A549 (cell line): ENCODE data around the gene TBC1D32. TPM values are rescaled to one million over a fixed set of nuclear protein-coding genes. Genes with fewer than 3 reads are reported as not detected.

Source experiments
- ATAC-seq, 2 experiments: fragments of 200-7000 bp in 1 of 2; fragments of >200 bp in 1 of 2; cut with Nextera tagmentation in 1 of 2; cut with Tn5 transposase in 1 of 2; 3 replicates each; pipeline versions ENCODE4 v1.8.0 to v1.9.1; 2018 to 2020; ENCODE audit warnings: mild to moderate bottlenecking in 1 of 2, moderate library complexity in 1 of 2
- CTCF ChIA-PET: fragments of 300-600 bp; sonication (Branson Sonifier 250); formaldehyde crosslinking; extraction: SDS; loops from one replicate; lab custom pipeline; 2021; ENCODE audit warnings: antibody characterized with exemption, inconsistent platforms; lab: Yijun Ruan, JAX
- POLR2A ChIA-PET: fragments of 350-600 bp; formaldehyde crosslinking; extraction: SDS; loops from one replicate; lab custom pipeline; 2021; ENCODE audit warnings: antibody characterized with exemption, inconsistent platforms; lab: Yijun Ruan, JAX
- DNase-seq, 2 experiments: peaks; one replicate each; pipeline versions ENCODE4 v3.0.0 to v3.0.0-alpha.2; 2011 to 2016; ENCODE audit warnings: low read depth in 1 of 2, low spot score in 1 of 2
- FAIRE-seq: peaks from 2 replicates; lab custom pipeline; 2011; peaks lifted over from hg19 to GRCh38; lab: Jason Lieb, UNC
- H3K27ac ChIP-seq, 2 experiments: fragments of >200 bp; sonication (Bioruptor Twin); formaldehyde crosslinking; 3 replicates each; pipeline ENCODE4 v1.5.1; 2016 to 2017
- H3K4me1 ChIP-seq: fragments of >200 bp; sonication (Bioruptor Twin); formaldehyde crosslinking; 3 replicates; pipeline ENCODE4 v1.6.1; 2016
- H3K4me2 ChIP-seq: fragments of >200 bp; sonication (Bioruptor Twin); formaldehyde crosslinking; 3 replicates; pipeline ENCODE4 v1.6.1; 2016
- H3K4me3 ChIP-seq: fragments of >200 bp; sonication (Bioruptor Twin); formaldehyde crosslinking; 3 replicates; pipeline ENCODE4 v1.5.1; 2016
- H3K9me3 ChIP-seq: fragments of >200 bp; sonication (Bioruptor Twin); formaldehyde crosslinking; 3 replicates; pipeline ENCODE4 v1.6.1; 2016
- BCL3 ChIP-seq: fragments of >200 bp; sonication (Bioruptor Twin); formaldehyde crosslinking; IDR thresholded peaks from 3 replicates; pipeline ENCODE4 v1.6.1; 2016
- CBX8 ChIP-seq: fragments of 200-600 bp; sonication (generic); IDR thresholded peaks from 2 replicates; pipeline ENCODE4 v1.6.1; 2016
- CEBPB ChIP-seq, 2 experiments: fragments of >200 bp in 1 of 2; sonication (Bioruptor Twin) in 1 of 2; formaldehyde crosslinking in 1 of 2; IDR thresholded peaks; 2 replicates each; pipeline ENCODE4 v1.6.1; 2012 to 2016
- CHD2 ChIP-seq: fragments of 150-350 bp; IDR thresholded peaks from 2 replicates; pipeline ENCODE4 v1.6.1; 2014; ENCODE audit warnings: low read length; ENCODE audit not compliant: partially characterized antibody
- EHF ChIP-seq: fragments of 250-450 bp; sonication (Bioruptor Pico); IDR thresholded peaks from 2 replicates; pipeline ENCODE4 v1.5.0; 2020; ENCODE audit warnings: mild to moderate bottlenecking
- EHMT2 ChIP-seq: fragments of 200-600 bp; sonication (generic); IDR thresholded peaks from 2 replicates; pipeline ENCODE4 v1.6.1; 2016; ENCODE audit warnings: antibody characterized with exemption, low read depth, mild to moderate bottlenecking, moderate library complexity
- FOSB ChIP-seq: fragments of 250-450 bp; sonication (Bioruptor Pico); IDR thresholded peaks from 2 replicates; pipeline ENCODE4 v1.5.0; 2020; ENCODE audit warnings: mild to moderate bottlenecking, moderate library complexity
- FOSL2 ChIP-seq, 2 experiments: fragments of 450-650 bp in 1 of 2; fragments of >200 bp in 1 of 2; sonication (Bioruptor Twin) in 1 of 2; formaldehyde crosslinking; IDR thresholded peaks; 2 replicates each; pipeline versions ENCODE4 v1.5.0 to v1.6.1; 2016 to 2020; ENCODE audit warnings: mild to moderate bottlenecking in 1 of 2, moderate library complexity in 1 of 2
- FOXS1 ChIP-seq: fragments of 250-450 bp; sonication (Bioruptor Pico); IDR thresholded peaks from 2 replicates; pipeline ENCODE4 v1.5.0; 2020; ENCODE audit warnings: mild to moderate bottlenecking, moderate library complexity
- JUNB ChIP-seq: fragments of >200 bp; sonication (Bioruptor Twin); formaldehyde crosslinking; IDR thresholded peaks from 2 replicates; pipeline ENCODE4 v1.6.1; 2016
- MAFK ChIP-seq: fragments of 450-650 bp; IDR thresholded peaks from 2 replicates; pipeline ENCODE4 v1.6.1; 2014; ENCODE audit not compliant: partially characterized antibody
- MAZ ChIP-seq: fragments of 150-350 bp; IDR thresholded peaks from 2 replicates; pipeline ENCODE4 v1.6.1; 2014; ENCODE audit warnings: antibody characterized with exemption, low read depth, low read length, borderline replicate concordance
- PHF8 ChIP-seq: fragments of 200-600 bp; sonication (generic); IDR thresholded peaks from 2 replicates; pipeline ENCODE4 v1.6.1; 2016; ENCODE audit warnings: low read depth, mild to moderate bottlenecking, antibody characterized with exemption, moderate library complexity, borderline replicate concordance
- RAD21 ChIP-seq, 2 experiments: fragments of >200 bp in 1 of 2; sonication (Bioruptor Twin) in 1 of 2; formaldehyde crosslinking in 1 of 2; IDR thresholded peaks in 1 of 2; conservative IDR thresholded peaks in 1 of 2; 2 replicates in 1 of 2; 3 replicates in 1 of 2; pipeline ENCODE4 v1.6.1; 2012 to 2018; ENCODE audit warnings: inconsistent platforms in 1 of 2
- RARB ChIP-seq: fragments of 250-450 bp; sonication (Bioruptor Pico); IDR thresholded peaks from 2 replicates; pipeline ENCODE4 v1.8.0; 2021; ENCODE audit warnings: mild to moderate bottlenecking, moderate library complexity
- RCOR1 ChIP-seq: fragments of 150-350 bp; IDR thresholded peaks from 2 replicates; pipeline ENCODE4 v1.6.1; 2014; ENCODE audit warnings: antibody characterized with exemption, low read length, low read depth
- RFX5 ChIP-seq: fragments of 450-650 bp; IDR thresholded peaks from 2 replicates; pipeline ENCODE4 v1.7.1; 2014; ENCODE audit warnings: antibody characterized with exemption, mild to moderate bottlenecking, moderate library complexity
- RNF2 ChIP-seq: fragments of 200-600 bp; sonication (generic); IDR thresholded peaks from 2 replicates; pipeline ENCODE4 v1.6.1; 2016; ENCODE audit warnings: low read depth, mild to moderate bottlenecking, antibody characterized with exemption, moderate library complexity, borderline replicate concordance
- ZC3H11A ChIP-seq: fragments of 450-650 bp; IDR thresholded peaks from 2 replicates; pipeline ENCODE4 v1.6.1; 2014; ENCODE audit warnings: antibody characterized with exemption, mild to moderate bottlenecking
- ZFP36 ChIP-seq: fragments of 450-650 bp; IDR thresholded peaks from 2 replicates; pipeline ENCODE4 v1.6.1; 2014; ENCODE audit warnings: borderline replicate concordance; ENCODE audit not compliant: partially characterized antibody
- ZSCAN20 ChIP-seq: fragments of 250-450 bp; sonication (Bioruptor Pico); IDR thresholded peaks from 2 replicates; pipeline ENCODE4 v1.8.0; 2022; ENCODE audit warnings: mild to moderate bottlenecking, moderate library complexity
- WGBS: methylation state at CpG from one replicate; pipeline ENCODE4 v1.1.6; 2017; ENCODE audit errors: missing lambda C conversion rate; 5-methylcytosine and 5-hydroxymethylcytosine counted together
- polyA plus RNA-seq, 4 experiments: library from polyadenylated mRNA; depleted of rRNA in 3 of 4; stranded (reverse); fragments of >200 nt; fragmentation: RNase III in 1 of 4; extraction: RNeasy Plus Mini Kit Qiagen cat#74134 plus additional on column Dnase treatment in 1 of 4; gene quantifications; 2 replicates in 3 of 4; 3 replicates in 1 of 4; pipeline ENCODE4 v1.2.3, GENCODE V29; 2011 to 2017
- TF ChIP-seq, protein P1 (sequence below): fragments of 200-600 bp; sonication (generic); IDR thresholded peaks from 2 replicates; pipeline ENCODE4 v1.6.1; 2016; ENCODE audit warnings: antibody characterized with exemption, mild to moderate bottlenecking, moderate library complexity
- TF ChIP-seq, protein P2 (sequence below): IDR thresholded peaks from 2 replicates; pipeline ENCODE4 v1.6.1; 2012; ENCODE audit warnings: low read depth, borderline replicate concordance

TBC1D32 gene
- polyA plus RNA-seq, 2 of the 4 experiments (the other 2 are of a cell fraction) = 2.1 to 4.4 TPM

DNA sequence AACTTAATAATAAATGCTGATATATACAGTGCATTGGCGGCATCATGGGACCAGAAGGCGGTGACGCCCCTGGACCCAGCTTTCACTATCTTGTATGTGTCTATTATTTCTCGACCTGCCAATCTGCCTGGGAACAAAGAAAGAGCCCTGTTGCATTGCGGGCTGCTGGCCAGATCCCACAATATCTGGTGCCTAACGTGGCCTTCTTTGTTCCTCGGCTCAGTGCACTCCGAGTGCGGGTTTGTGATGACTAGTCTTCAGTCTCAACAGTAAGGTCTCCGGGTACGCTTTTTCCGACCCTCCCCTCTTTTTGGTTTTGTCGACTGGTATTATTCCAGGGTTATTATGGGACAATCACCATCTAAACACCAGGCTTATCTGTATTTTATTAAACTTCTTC, 291.5 kb downstream of the TBC1D32 start:
- DNase-seq = no peak
- CTCF ChIA-PET = no interaction called here
- no peaks in the 10 kb centered on the region for H3K9me3 ChIP-seq
- 68% methylated on average over 13 of the region's 13 CpGs for WGBS
- H3K27ac ChIP-seq = no peak overlapping the region
- H3K4me3 ChIP-seq = no peak overlapping the region
- POLR2A ChIA-PET = no interaction called here
- TF ChIP-seq, protein P1, sequence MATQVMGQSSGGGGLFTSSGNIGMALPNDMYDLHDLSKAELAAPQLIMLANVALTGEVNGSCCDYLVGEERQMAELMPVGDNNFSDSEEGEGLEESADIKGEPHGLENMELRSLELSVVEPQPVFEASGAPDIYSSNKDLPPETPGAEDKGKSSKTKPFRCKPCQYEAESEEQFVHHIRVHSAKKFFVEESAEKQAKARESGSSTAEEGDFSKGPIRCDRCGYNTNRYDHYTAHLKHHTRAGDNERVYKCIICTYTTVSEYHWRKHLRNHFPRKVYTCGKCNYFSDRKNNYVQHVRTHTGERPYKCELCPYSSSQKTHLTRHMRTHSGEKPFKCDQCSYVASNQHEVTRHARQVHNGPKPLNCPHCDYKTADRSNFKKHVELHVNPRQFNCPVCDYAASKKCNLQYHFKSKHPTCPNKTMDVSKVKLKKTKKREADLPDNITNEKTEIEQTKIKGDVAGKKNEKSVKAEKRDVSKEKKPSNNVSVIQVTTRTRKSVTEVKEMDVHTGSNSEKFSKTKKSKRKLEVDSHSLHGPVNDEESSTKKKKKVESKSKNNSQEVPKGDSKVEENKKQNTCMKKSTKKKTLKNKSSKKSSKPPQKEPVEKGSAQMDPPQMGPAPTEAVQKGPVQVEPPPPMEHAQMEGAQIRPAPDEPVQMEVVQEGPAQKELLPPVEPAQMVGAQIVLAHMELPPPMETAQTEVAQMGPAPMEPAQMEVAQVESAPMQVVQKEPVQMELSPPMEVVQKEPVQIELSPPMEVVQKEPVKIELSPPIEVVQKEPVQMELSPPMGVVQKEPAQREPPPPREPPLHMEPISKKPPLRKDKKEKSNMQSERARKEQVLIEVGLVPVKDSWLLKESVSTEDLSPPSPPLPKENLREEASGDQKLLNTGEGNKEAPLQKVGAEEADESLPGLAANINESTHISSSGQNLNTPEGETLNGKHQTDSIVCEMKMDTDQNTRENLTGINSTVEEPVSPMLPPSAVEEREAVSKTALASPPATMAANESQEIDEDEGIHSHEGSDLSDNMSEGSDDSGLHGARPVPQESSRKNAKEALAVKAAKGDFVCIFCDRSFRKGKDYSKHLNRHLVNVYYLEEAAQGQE = no peak
- TF ChIP-seq RCOR1 (no peak), RNF2 (no peak), EHMT2 (no peak), JUNB (no peak), ZC3H11A (no peak), RAD21 (conservative IDR thresholded peaks at IDR 0.05 in 1 of 2, IDR thresholded peaks at IDR 0.05 in 1 of 2) (no peak), RFX5 (no peak), MAZ (no peak), FOSL2 (IDR thresholded peaks at IDR 0.05) (no peak), FOSL2 (CRISPR knock-in tag; IDR thresholded peaks at IDR 0.05) (no peak), CBX8 (no peak), MAFK (no peak), CHD2 (no peak), RARB (CRISPR knock-in tag) (no peak)
- TF ChIP-seq, protein P2, sequence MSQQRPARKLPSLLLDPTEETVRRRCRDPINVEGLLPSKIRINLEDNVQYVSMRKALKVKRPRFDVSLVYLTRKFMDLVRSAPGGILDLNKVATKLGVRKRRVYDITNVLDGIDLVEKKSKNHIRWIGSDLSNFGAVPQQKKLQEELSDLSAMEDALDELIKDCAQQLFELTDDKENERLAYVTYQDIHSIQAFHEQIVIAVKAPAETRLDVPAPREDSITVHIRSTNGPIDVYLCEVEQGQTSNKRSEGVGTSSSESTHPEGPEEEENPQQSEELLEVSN = no peak
- no peak for FAIRE-seq
- no peak for ATAC-seq
- no peak overlapping the region for H3K4me2 ChIP-seq
- H3K4me1 ChIP-seq = no peaks in the 10 kb centered on the region

- TF ChIP-seq CEBPB (IDR thresholded peaks at IDR 0.05) (no peak), CHD2 (no peak)
- FAIRE-seq (no peak), ATAC-seq (no peak), DNase-seq (no peak)
- Histone ChIP-seq H3K4me3 (no peak overlapping the region), H3K9me3 (no peaks in the 10 kb centered on the region), H3K27ac (no peak overlapping the region), H3K4me2 (no peak overlapping the region), H3K4me1 (no peaks in the 10 kb centered on the region)
- WGBS = 24% methylated on average over 3 of the region's 3 CpGs
- ChIA-PET POLR2A (no interaction called here), CTCF (no interaction called here)
Measured at GRCh38 chr6:121040831-121041230, 293.4 kb downstream of the TBC1D32 start.

GRCh38 chr6:121033091-121033490, 301.2 kb downstream of the TBC1D32 start:
- FAIRE-seq (no peak), ATAC-seq (no peak), DNase-seq (no peak)
- H3K9me3 ChIP-seq = no peaks in the 10 kb centered on the region
- WGBS = 48% methylated on average over 3 of the region's 3 CpGs
- H3K4me3 ChIP-seq = no peak overlapping the region
- CTCF ChIA-PET = interaction anchor here (1.2 kb wide), 1 partner anchor 22 kb away, joined by 3 read pairs; no protein-coding TSS in a partner anchor
- TF ChIP-seq BCL3 = no peak
- TF ChIP-seq ZFP36 = no peak
- TF ChIP-seq EHF (CRISPR knock-in tag) = no peak
- TF ChIP-seq PHF8 = no peak
- no peak for TF ChIP-seq ZSCAN20 (CRISPR knock-in tag)
- TF ChIP-seq FOSB (CRISPR knock-in tag) = no peak
- no peak for TF ChIP-seq FOXS1 (CRISPR knock-in tag)
- TF ChIP-seq CHD2 = no peak
- TF ChIP-seq MAFK = no peak
- TF ChIP-seq CEBPB (IDR thresholded peaks at IDR 0.05) = no peak
- no peak overlapping the region for H3K27ac ChIP-seq
- POLR2A ChIA-PET = no interaction called here
- H3K4me2 ChIP-seq = no peak overlapping the region
- H3K4me1 ChIP-seq = no peaks in the 10 kb centered on the region
